Pancreas (tissue), 10 donors: ENCODE measurements around the gene UBXN10. TPM values are rescaled to one million over a fixed set of nuclear protein-coding genes. Genes with fewer than 3 reads are reported as not detected.

Source experiments
- ATAC-seq, 4 donors: fragments of 200-7000 bp; cut with Tn5 transposase; one replicate each; pipeline versions ENCODE4 v1.8.0 to v1.9.1; 2020; ENCODE audit warnings: mild to moderate bottlenecking in 4 of 4, moderate library complexity in 4 of 4
- DNase-seq, 6 donors: peaks; one replicate each; pipeline ENCODE4 v3.0.0-alpha.2; 2020
- FAIRE-seq: peaks from 2 replicates; lab custom pipeline; 2012; peaks lifted over from hg19 to GRCh38; lab: Jason Lieb, UNC
- H3K27ac ChIP-seq, 4 donors: fragments of 200-600 bp; sonication (generic); 1 replicate in 3 of 4; 2 replicates in 1 of 4; pipeline versions ENCODE4 v1.5.0 to v1.8.0; 2020
- H3K27me3 ChIP-seq, 4 donors: fragments of 200-600 bp; one replicate each; pipeline ENCODE4 v1.8.0; 2021
- H3K36me3 ChIP-seq, 3 donors: fragments of 200-600 bp; sonication (generic) in 1 of 3; one replicate each; pipeline versions ENCODE4 v1.5.0 to v1.8.0; 2020 to 2021
- H3K4me1 ChIP-seq, 3 donors: fragments of 200-600 bp; one replicate each; pipeline ENCODE4 v1.8.0; 2021
- H3K4me3 ChIP-seq, 4 donors: fragments of 200-600 bp; sonication (generic) in 2 of 4; one replicate each; pipeline versions ENCODE4 v1.5.0 to v1.8.0; 2020 to 2021
- H3K9me3 ChIP-seq, 4 donors: fragments of 200-600 bp; one replicate each; pipeline ENCODE4 v1.8.0; 2021
- CTCF ChIP-seq, 4 donors: fragments of 200-600 bp; sonication (generic) in 3 of 4; IDR thresholded peaks; one replicate each; pipeline versions ENCODE4 v1.5.0 to v1.8.0; 2021; ENCODE audit warnings: antibody characterized with exemption in 4 of 4
- WGBS, 2 donors: extraction: QIAGEN DNeasy Blood & Tissue Kit; methylation state at CpG; one replicate each; pipeline ENCODE4 v1.1.7; 2013; 5-methylcytosine and 5-hydroxymethylcytosine counted together
- intact Hi-C, 3 donors: fragments of 100-400 bp; cut with DNase I; formaldehyde crosslinking; loops; one replicate each; pipeline versions ENCODE4 v1.11.1 to v1.14.2; 2022
- polyA plus RNA-seq, 2 donors: library from polyadenylated mRNA; stranded (reverse); fragments of 200-250 nt; gene quantifications; one replicate each; pipeline ENCODE4 v1.2.3, GENCODE V29; 2013
- total RNA-seq, 6 donors: library from RNA; stranded (reverse); fragmentation: NEBNext Ultra II Directional in 4 of 6; extraction: Animal tissue kit (Norgen Biotek cat#: 25700) in 4 of 6; gene quantifications; one replicate each; pipeline versions ENCODE4 v1.2.1 to v1.2.4, GENCODE V29; 2021 to 2023
- donor health status: healthy with polysubstance abuse.
- donor health status: DM: no; HTN: no; CAD: no; lungs with moderate emphysema.
- donor health status: DM: no; HTN: no; CAD: no.
- donor health status: control.
- donor health status: control.
- donor health status: Bipolar disorder and iron deficiency.
- donor health status: DM: yes; HTN: yes; CAD: no.
- donor health status: DM: no; HTN: no; CAD: no.
- donor health status: DM: no; HTN: no; CAD: no.
- donor health status: DM: yes; HTN: yes; CAD: no.

Gene UBXN10
- total and polyA plus RNA-seq, 8 donors = 0.54 to 2.4 (median 0.75) TPM

GRCh38 chr1:20158358-20159070, 27.4 kb upstream of the UBXN10 start:
- H3K36me3 ChIP-seq = no peaks in the 10 kb centered on the region
- no peak overlapping the region for H3K27ac ChIP-seq
- WGBS, 2 donors = 75 to 86% methylated on average over 7 of the region's 7 CpGs
- H3K9me3 ChIP-seq = no peaks in the 10 kb centered on the region
- DNase-seq = no peak
- H3K4me3 ChIP-seq = no peak overlapping the region
- no peak for ATAC-seq
- peaks cover 0 to 6% (median 0%) of the 10 kb centered on the region in 3 donors for H3K4me1 ChIP-seq
- no peak for FAIRE-seq
- H3K27me3 ChIP-seq = no peaks in the 10 kb centered on the region
- intact Hi-C loops = no loop called here
- no peak for TF ChIP-seq CTCF (IDR thresholded peaks at IDR 0.05)

- intact Hi-C loops = no loop called here
- Histone ChIP-seq H3K9me3 (no peaks in the 10 kb centered on the region), H3K27ac (no peak overlapping the region), H3K27me3 (no peaks in the 10 kb centered on the region), H3K4me3 (no peak overlapping the region), H3K36me3 (no peaks in the 10 kb centered on the region), H3K4me1 (no peaks in the 10 kb centered on the region)
- no peak for FAIRE-seq
- 50 to 58% methylated on average over 1 of the region's 1 CpG for WGBS, 2 donors
- ATAC-seq = no peak
- no peak for DNase-seq
- TF ChIP-seq CTCF (IDR thresholded peaks at IDR 0.05) = no peak
These were observed 25.9 kb upstream of the UBXN10 start for GRCh38 chr1:20160034-20160433.

GRCh38 chr1:20164694-20165202, 21.1 kb upstream of the UBXN10 start:
- TF ChIP-seq CTCF (IDR thresholded peaks at IDR 0.05) = no peak
- Histone ChIP-seq H3K27me3 (no peaks in the 10 kb centered on the region), H3K4me3 (no peak overlapping the region), H3K27ac (peak overlapping the region in 1 of 4 donors; percentile 15), H3K4me1 (no peaks in the 10 kb centered on the region), H3K36me3 (no peaks in the 10 kb centered on the region), H3K9me3 (no peaks in the 10 kb centered on the region)
- ATAC-seq (peak in 2 of 4 donors; percentile 58 to 61), DNase-seq (peak in 1 of 6 donors; percentile 27), FAIRE-seq (no peak)
- intact Hi-C loops = no loop called here
- WGBS, 2 donors = 74 to 87% methylated on average over 15 of the region's 15 CpGs

- 77 to 78% methylated on average over 16 of the region's 16 CpGs for WGBS, 2 donors
- no peaks in the 10 kb centered on the region for H3K9me3 ChIP-seq
- no peak overlapping the region for H3K27ac ChIP-seq
- H3K36me3 ChIP-seq = no peaks in the 10 kb centered on the region
- ATAC-seq (peak in 2 of 4 donors; percentile 15 to 25), FAIRE-seq (no peak), DNase-seq (no peak)
- intact Hi-C loops = no loop called here
- no peak for TF ChIP-seq CTCF (IDR thresholded peaks at IDR 0.05)
- no peaks in the 10 kb centered on the region for H3K4me1 ChIP-seq
- H3K4me3 ChIP-seq = no peak overlapping the region
- H3K27me3 ChIP-seq = no peaks in the 10 kb centered on the region
These were observed 20.4 kb upstream of the UBXN10 start for GRCh38 chr1:20165522-20165951.

GRCh38 chr1:20166051-20166450, 19.8 kb upstream of the UBXN10 start:
- Histone ChIP-seq H3K4me3 (no peak overlapping the region), H3K9me3 (no peaks in the 10 kb centered on the region), H3K27ac (no peak overlapping the region), H3K27me3 (no peaks in the 10 kb centered on the region), H3K36me3 (no peaks in the 10 kb centered on the region), H3K4me1 (no peaks in the 10 kb centered on the region)
- 53 to 62% methylated on average over 17 of the region's 17 CpGs for WGBS, 2 donors
- intact Hi-C loops = no loop called here
- FAIRE-seq = no peak
- no peak for ATAC-seq
- no peak for DNase-seq
- TF ChIP-seq CTCF (IDR thresholded peaks at IDR 0.05) = no peak
